HUES64 (cell line): ENCODE results near the gene PDX1.
"Not testable (repeated sequence)": the region's sequence is repeated elsewhere in the genome, so short reads cannot be mapped to it uniquely, and the experiment has no call there.

Source experiments
- H3K27ac ChIP-seq: 2 replicates; pipeline ENCODE4 v1.7.0; 2013; ENCODE audit warnings: low read depth, low read length, inconsistent platforms
- H3K27me3 ChIP-seq: 2 replicates; pipeline ENCODE4 v1.6.1; 2013; ENCODE audit warnings: mild to moderate bottlenecking, low read length; ENCODE audit not compliant: insufficient read depth
- H3K36me3 ChIP-seq: 2 replicates; pipeline ENCODE4 v1.6.1; 2013; ENCODE audit warnings: mild to moderate bottlenecking, low read length; ENCODE audit not compliant: insufficient read depth
- H3K4me1 ChIP-seq: 2 replicates; pipeline ENCODE4 v1.6.1; 2013; ENCODE audit warnings: mild to moderate bottlenecking, low read length, moderate library complexity; ENCODE audit not compliant: insufficient read depth
- H3K4me3 ChIP-seq: 2 replicates; pipeline ENCODE4 v1.5.1; 2013; ENCODE audit warnings: mild to moderate bottlenecking, low read length, moderate library complexity
- H3K9ac ChIP-seq: 2 replicates; pipeline ENCODE4 v1.6.1; 2013; ENCODE audit warnings: mild to moderate bottlenecking, low read depth, low read length
- H3K9me3 ChIP-seq: 2 replicates; pipeline ENCODE4 v1.6.1; 2013; ENCODE audit warnings: low read depth, low read length; ENCODE audit not compliant: insufficient read depth
- WGBS: fragments of 150-250, 120-280 bp; methylation state at CpG from one replicate; pipeline ENCODE4 v1.1.7; 2013; ENCODE audit warnings: missing lambda C conversion rate; 5-methylcytosine and 5-hydroxymethylcytosine counted together

Gene PDX1

DNA sequence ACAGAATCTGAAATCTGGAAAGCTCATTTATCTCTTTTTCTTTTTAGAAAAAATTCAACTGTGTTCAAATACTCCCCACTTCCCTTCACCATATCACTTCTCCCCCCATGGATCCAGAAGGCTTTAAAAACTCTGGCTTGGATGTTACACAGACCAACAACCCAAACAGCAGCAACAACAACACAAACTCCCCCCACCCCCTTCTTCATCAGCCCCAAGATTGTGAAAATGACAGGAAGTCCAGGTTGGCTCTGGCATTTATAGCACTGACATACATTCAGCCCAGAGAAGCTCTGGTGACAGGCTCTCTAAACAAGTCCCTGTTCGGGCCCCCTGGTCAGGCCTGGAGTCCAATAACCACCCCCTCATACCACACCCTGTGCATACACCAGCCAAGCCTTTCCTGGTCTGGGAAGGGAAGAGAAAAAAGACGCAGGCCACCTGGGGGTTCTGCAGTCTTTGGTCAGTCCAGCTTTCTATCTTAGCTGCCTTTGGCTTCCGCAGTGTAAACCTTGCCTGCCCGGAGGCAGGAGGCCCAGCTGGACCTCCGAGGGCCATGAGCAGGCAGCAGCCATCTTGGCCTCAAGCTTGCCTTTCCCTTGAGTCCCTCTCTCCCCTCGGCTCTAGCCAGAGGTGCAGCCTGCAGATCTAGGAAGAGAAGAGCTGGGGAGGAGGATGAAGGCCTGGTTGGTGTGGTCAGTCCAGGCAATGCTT is 42.5 kb downstream of the PDX1 start:
- Histone ChIP-seq H3K27me3 (peaks cover 100% of the 10 kb centered on the region), H3K9me3 (no peaks in the 10 kb centered on the region), H3K4me1 (peaks cover 26% of the 10 kb centered on the region; the same call in 1 of the 2 replicates), H3K27ac (no peak overlapping the region), H3K36me3 (no peaks in the 10 kb centered on the region), H3K4me3 (no peak overlapping the region), H3K9ac (no peak overlapping the region)
- WGBS: 12% methylated on average over 6 of the region's 6 CpGs

DNA sequence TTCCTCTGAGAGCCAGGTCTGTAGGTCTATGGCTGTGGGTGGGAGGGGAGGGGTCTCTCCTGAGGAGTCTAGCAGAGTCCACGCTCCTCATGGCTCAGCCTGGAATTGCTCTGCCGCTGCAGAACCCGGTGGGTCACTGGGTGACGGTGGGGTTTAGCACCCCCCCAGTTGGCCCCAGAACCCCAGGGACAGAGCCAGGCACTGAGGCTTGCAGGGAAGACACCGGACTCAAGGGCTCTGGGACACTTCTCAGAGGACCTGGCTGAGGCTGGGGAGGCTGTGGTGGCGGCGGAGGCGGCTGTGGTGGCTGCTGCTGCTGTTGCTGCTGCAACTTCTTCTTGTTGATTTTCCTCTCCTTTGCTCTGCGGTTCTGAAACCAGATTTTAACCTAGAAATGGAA is 43.2 kb downstream of the PDX1 start:
- peaks cover 100% of the 10 kb centered on the region for H3K27me3 ChIP-seq

DNA sequence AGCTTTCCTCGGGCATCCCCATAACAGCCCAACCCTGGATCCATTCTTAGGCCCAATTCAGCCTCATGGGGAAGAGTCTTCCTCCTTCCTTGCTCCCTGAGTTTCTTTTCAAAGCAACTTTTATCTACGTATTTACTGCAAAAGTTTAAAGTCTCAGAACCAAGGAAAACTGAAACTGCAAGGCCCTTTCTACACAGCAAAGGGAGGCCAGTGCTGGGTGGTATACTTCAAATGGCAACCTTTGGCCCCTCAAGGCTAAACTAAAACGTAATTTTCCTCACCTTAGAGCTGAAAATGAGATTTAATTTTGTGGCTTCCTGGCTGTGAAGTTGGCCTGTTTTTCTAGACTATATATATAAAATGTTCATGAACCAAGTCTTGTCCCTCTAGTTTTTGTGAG is 43.7 kb downstream of the PDX1 start:
- no peak overlapping the region for H3K4me3 ChIP-seq
- no peak overlapping the region for H3K27ac ChIP-seq
- H3K36me3 ChIP-seq: no peaks in the 10 kb centered on the region
- H3K9me3 ChIP-seq: no peaks in the 10 kb centered on the region
- peaks cover 26% of the 10 kb centered on the region; the same call in 1 of the 2 replicates for H3K4me1 ChIP-seq
- 48% methylated on average over 3 of the region's 3 CpGs for WGBS
- peaks cover 100% of the 10 kb centered on the region for H3K27me3 ChIP-seq
- no peak overlapping the region for H3K9ac ChIP-seq

More for the DNA sequence above, 43.2 kb downstream of the PDX1 start:
- Histone ChIP-seq H3K4me3 (no peak overlapping the region), H3K4me1 (peaks cover 26% of the 10 kb centered on the region; the same call in 1 of the 2 replicates), H3K36me3 (no peaks in the 10 kb centered on the region), H3K9ac (no peak overlapping the region), H3K27ac (no peak overlapping the region), H3K9me3 (no peaks in the 10 kb centered on the region)
- 43% methylated on average over 8 of the region's 9 CpGs for WGBS

DNA sequence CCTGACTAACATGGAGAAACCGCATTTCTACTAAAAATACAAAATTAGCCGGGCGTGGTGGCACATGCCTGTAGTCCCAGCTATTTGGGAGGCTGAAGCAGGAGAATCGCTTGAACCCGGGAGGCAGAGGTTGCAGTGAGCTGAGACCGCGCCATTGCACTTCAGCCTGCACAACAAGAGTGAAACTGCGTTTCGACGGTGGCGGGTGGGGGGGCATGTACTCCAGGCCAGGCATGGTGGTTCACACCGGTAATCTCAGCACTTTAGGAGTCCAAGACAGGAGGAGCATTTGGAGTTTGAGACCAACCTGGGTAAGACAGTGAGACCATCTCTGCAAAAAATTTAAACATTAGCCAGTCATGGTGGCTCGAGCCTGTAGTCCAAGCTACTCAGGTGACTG is 44.4 kb downstream of the PDX1 start:
- H3K4me3 ChIP-seq, H3K9ac ChIP-seq, H3K9me3 ChIP-seq, H3K36me3 ChIP-seq, H3K27ac ChIP-seq: not testable (repeated sequence)
- Histone ChIP-seq H3K4me1 (peaks cover 26% of the 10 kb centered on the region; the same call in 1 of the 2 replicates), H3K27me3 (peaks cover 100% of the 10 kb centered on the region)
- WGBS: 63% methylated on average over 13 of the region's 13 CpGs

DNA sequence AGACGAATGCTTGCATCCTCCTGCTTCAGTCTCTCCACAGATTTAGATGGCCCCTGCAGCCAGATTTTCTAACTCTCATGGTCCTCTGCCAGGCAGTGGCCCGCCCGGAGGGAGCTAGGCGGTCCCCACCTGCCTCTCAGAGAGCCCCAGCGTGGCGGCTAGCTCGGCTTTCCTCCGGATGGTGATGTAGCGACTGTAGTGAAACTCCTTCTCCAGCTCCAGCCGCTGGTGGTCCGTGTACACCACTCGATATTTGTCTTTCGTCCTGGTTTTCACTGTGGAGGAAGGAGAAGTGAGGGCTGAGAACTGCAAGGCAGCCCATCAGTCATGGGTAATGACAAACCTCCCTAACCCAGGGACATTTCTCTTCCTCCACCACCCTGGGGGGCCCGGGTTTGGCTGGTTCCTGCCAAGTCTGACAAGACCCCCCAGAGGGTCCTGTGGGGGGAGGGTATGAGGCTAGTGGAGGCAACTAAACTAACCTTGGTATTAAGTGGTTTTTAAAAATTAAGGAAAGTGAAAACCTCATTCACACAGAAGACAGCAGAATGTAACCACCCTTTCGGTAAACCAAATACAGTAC is 45.0 kb downstream of the PDX1 start:
- Histone ChIP-seq H3K36me3 (no peaks in the 10 kb centered on the region), H3K9me3 (no peaks in the 10 kb centered on the region), H3K9ac (no peak overlapping the region), H3K4me1 (peaks cover 29% of the 10 kb centered on the region), H3K27me3 (peaks cover 100% of the 10 kb centered on the region), H3K27ac (no peak overlapping the region), H3K4me3 (no peak overlapping the region)
- 11% methylated on average over 13 of the region's 15 CpGs for WGBS

DNA sequence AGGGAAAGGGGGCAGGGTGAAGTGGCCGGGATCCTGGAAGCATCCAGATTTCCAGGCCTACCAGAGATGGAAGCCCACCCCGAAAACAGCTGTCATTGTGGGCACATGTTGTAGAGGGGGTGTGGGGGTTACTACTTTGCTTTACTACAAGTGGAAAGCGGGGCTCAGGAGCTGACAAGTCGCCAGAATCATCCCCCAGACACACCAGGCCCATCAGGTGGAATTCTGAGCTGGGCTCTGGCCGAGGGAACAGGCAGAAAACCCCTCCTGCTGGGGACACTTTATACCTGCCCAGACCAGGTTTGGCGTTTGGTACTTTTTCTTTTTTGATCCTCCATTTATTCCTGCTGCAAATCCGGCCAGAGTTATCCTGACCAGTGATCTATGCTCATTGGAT is 45.5 kb downstream of the PDX1 start:
- Histone ChIP-seq H3K27ac (no peak overlapping the region), H3K27me3 (peaks cover 100% of the 10 kb centered on the region), H3K9me3 (no peaks in the 10 kb centered on the region), H3K4me3 (no peak overlapping the region), H3K36me3 (no peaks in the 10 kb centered on the region), H3K4me1 (peaks cover 34% of the 10 kb centered on the region), H3K9ac (no peak overlapping the region)
- WGBS: 11% methylated on average over 7 of the region's 7 CpGs

DNA sequence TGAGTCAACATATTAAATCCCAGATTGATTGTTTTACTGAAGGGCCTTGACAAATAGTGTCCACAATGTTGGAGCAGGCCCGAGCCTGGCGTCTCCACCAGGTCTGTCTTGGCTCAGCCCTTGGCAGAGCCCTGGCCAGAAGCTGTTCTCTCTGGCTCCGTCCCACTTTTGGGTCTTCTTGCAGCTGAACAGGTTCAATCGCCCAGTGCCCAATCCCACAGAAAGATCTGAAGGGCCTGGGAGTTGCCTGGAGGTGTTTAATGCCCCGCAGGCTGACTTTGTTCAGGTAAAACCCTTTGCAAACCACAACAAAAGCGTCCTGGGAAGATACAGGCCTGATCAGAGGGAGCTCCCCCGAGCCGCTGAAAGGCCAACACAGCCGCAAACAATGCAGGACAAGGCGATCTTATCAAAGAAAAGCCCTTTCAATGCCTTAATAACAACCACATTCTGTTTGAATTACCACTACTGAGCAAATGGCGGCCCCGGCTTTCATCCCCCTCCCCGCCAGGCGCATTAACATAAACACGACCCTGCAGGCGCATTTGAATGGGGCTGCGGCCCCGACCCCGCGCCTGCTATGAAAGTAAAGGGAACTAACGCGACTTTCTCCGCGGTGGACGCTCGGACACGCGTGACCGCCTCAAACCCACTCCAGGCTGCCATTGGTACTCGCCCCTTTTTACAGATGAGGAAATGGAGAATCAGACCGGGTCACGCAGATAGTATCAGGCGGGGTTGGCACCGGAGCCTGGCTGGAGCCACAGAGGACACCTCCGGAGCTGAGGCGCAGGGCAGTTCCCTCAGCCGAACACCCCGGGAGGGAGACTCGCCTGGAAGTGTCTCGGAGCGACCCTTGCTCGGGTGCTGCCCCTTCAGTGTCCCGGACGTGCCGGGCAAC is 46.2 kb downstream of the PDX1 start:
- Histone ChIP-seq H3K9me3 (no peaks in the 10 kb centered on the region), H3K9ac (no peak overlapping the region), H3K27ac (no peak overlapping the region), H3K36me3 (no peaks in the 10 kb centered on the region), H3K27me3 (peaks cover 100% of the 10 kb centered on the region), H3K4me1 (peaks cover 41% of the 10 kb centered on the region), H3K4me3 (no peak overlapping the region; the same call in 1 of the 2 replicates)
- under 1% methylated on average over 45 of the region's 45 CpGs for WGBS

DNA sequence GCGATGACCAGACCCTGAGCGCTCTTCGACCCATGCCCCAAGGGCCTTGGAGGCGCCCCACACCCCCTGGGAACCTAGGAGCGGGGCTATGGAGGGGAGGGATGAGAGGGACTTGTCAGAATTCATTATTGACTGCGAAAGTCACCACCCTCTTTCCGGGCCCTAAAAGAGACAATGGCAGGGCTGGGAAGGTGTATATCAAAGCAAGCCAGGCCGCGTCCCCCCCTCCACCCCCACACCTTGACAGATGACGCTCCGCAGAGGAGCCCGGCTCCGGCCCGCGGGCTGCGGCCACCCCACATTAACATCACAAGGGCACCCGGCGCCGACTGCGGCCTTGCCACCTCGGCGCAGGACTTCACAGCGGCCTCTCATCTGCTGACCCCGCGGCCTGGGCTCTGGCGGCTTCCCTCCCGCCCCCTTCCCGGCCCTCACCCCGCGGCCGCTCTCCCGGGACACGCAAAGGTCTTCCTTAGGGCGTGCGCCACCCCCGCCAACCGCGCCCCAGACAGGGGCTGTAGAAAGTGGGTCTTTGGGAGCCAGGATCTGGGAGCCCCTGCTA is 46.9 kb downstream of the PDX1 start:
- WGBS: under 1% methylated on average over 38 of the region's 38 CpGs
- Histone ChIP-seq H3K36me3 (no peaks in the 10 kb centered on the region), H3K4me1 (peaks cover 39% of the 10 kb centered on the region), H3K27me3 (peaks cover 100% of the 10 kb centered on the region), H3K9me3 (no peaks in the 10 kb centered on the region), H3K4me3 (no peak overlapping the region; the same call in 1 of the 2 replicates), H3K9ac (no peak overlapping the region), H3K27ac (no peak overlapping the region)

DNA sequence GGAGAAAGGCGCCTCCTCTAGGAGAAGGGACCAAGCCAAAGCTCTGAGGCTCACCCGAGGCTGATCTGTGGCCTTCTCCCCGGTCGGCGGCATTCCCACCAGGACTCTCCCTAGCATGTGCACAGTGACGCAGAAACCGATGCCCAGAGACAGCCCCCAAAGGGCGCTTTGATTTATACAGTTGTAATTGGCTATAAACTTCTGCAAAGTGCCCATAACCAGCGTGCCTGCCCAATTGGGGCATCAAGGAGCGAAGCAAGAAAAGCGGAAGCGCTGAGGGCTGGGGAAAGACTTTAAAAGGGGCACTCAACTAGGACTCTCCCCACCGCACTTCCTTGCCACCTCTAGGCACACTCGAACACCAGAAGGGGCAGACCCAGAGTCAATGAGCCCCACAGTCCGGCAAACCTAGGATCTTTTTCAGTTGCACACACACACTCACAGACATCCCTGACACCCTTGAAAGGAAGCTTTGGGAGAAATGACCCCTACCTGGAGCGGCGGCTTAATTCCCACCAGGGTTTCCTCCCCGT is 47.5 kb downstream of the PDX1 start:
- no peaks in the 10 kb centered on the region for H3K9me3 ChIP-seq
- H3K27ac ChIP-seq: no peak overlapping the region
- H3K36me3 ChIP-seq: no peaks in the 10 kb centered on the region
- 3% methylated on average over 18 of the region's 18 CpGs for WGBS
- no peak overlapping the region for H3K9ac ChIP-seq
- peaks cover 41% of the 10 kb centered on the region for H3K4me1 ChIP-seq
- H3K27me3 ChIP-seq: peaks cover 100% of the 10 kb centered on the region
- H3K4me3 ChIP-seq: no peak overlapping the region

DNA sequence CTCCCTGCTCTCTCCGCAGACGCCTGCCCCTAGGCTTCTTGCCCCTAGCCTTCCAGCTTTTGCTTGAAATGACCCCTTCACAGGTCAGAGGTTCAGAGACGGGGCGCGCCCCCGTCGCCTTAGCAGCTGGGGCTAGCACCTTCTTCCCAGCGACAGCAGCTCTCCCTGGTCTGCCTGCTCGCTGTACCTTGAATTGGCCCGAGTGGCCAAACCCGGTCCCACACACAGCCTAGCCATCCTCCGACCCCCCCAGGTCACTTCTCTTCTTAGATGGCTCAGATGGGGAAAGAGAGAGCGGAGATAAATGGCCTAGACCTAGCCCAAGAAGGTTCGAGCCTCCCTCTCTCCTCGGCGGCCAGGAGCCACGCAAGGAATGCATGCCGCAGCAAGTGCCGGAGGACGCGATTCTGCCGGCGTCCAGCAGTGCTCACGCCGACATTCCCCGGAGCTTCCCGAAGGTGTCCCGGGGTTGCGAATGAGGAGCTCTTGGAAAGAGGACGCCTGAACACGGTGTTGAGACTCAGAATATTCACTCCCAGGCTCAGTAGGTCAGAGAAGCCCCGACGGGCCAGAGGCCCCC is 48.0 kb downstream of the PDX1 start:
- no peaks in the 10 kb centered on the region for H3K36me3 ChIP-seq
- H3K9ac ChIP-seq: no peak overlapping the region
- no peaks in the 10 kb centered on the region for H3K9me3 ChIP-seq
- H3K4me3 ChIP-seq: no peak overlapping the region
- no peak overlapping the region for H3K27ac ChIP-seq
- WGBS: 3% methylated on average over 33 of the region's 33 CpGs
- H3K4me1 ChIP-seq: peaks cover 37% of the 10 kb centered on the region
- peaks cover 100% of the 10 kb centered on the region for H3K27me3 ChIP-seq
